Mesothelial cell of epicardium (in vitro differentiated cells): ENCODE data around the gene MYO5B. TPM values are rescaled to one million over a fixed set of nuclear protein-coding genes. Genes with fewer than 3 reads are reported as not detected.

Source experiments
- DNase-seq, 2 experiments: peaks; one replicate each; pipeline ENCODE4 v3.0.0; 2021; ENCODE audit warnings: low spot score in 2 of 2; ENCODE audit not compliant: unreplicated experiment in 2 of 2
- H3K27ac Mint-ChIP-seq: 2 replicates; pipeline ENCODE4 v1.8.0; 2021; ENCODE audit warnings: mixed read lengths
- H3K27me3 Mint-ChIP-seq: 2 replicates; pipeline ENCODE4 v1.8.0; 2021; ENCODE audit warnings: low read depth, mixed read lengths
- H3K36me3 Mint-ChIP-seq: 2 replicates; pipeline ENCODE4 v1.8.0; 2021; ENCODE audit warnings: mixed read lengths
- H3K4me1 Mint-ChIP-seq: 2 replicates; pipeline ENCODE4 v1.8.0; 2021; ENCODE audit warnings: mixed read lengths
- H3K4me3 Mint-ChIP-seq: 2 replicates; pipeline ENCODE4 v1.8.0; 2021; ENCODE audit warnings: mild to moderate bottlenecking, moderate library complexity, mixed read lengths
- H3K9me3 Mint-ChIP-seq: 2 replicates; pipeline ENCODE4 v1.8.0; 2021; ENCODE audit warnings: mixed read lengths
- total RNA-seq: library from RNA; stranded (reverse); gene quantifications from 3 replicates; pipeline ENCODE4 v1.2.1, GENCODE V29; 2021
- TF ChIP-seq, protein P1 (sequence below): fragments of 200-600 bp; sonication (generic); IDR thresholded peaks from one replicate; pipeline ENCODE4 v1.5.0; 2021; ENCODE audit warnings: antibody characterized with exemption; ENCODE audit not compliant: unreplicated experiment

The MYO5B gene
- total RNA-seq, 1 donor from 2014 or later: 15.1 TPM

DNA sequence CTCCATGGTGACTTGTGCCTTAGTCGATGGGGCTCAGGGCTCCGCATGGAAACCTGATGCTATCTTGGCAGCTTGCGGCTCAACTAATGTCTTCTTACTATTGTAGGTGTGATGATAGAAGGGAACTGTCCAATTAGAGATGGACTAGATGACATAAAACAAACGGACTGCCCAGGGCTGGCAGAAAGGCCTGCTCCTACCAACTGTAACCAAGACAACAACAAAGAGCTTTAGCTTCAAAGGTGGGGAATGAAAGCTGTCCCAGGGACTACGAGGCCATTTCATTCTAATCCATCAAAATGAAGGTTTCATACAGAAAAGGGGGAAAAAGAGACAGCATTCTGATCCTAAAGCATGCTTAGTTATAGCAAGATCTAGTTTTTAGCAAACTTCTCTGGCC, 194.7 kb downstream of the MYO5B start:
- no peak overlapping the region for H3K27ac Mint-ChIP-seq
- H3K36me3 Mint-ChIP-seq: peaks cover 6% of the 10 kb centered on the region
- TF ChIP-seq, protein P1, sequence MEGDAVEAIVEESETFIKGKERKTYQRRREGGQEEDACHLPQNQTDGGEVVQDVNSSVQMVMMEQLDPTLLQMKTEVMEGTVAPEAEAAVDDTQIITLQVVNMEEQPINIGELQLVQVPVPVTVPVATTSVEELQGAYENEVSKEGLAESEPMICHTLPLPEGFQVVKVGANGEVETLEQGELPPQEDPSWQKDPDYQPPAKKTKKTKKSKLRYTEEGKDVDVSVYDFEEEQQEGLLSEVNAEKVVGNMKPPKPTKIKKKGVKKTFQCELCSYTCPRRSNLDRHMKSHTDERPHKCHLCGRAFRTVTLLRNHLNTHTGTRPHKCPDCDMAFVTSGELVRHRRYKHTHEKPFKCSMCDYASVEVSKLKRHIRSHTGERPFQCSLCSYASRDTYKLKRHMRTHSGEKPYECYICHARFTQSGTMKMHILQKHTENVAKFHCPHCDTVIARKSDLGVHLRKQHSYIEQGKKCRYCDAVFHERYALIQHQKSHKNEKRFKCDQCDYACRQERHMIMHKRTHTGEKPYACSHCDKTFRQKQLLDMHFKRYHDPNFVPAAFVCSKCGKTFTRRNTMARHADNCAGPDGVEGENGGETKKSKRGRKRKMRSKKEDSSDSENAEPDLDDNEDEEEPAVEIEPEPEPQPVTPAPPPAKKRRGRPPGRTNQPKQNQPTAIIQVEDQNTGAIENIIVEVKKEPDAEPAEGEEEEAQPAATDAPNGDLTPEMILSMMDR: no peak
- no peak overlapping the region for H3K4me3 Mint-ChIP-seq
- peaks cover 4% of the 10 kb centered on the region for H3K9me3 Mint-ChIP-seq
- H3K4me1 Mint-ChIP-seq: peaks cover 6% of the 10 kb centered on the region
- no peak for DNase-seq
- peaks cover 4% of the 10 kb centered on the region for H3K27me3 Mint-ChIP-seq

DNA sequence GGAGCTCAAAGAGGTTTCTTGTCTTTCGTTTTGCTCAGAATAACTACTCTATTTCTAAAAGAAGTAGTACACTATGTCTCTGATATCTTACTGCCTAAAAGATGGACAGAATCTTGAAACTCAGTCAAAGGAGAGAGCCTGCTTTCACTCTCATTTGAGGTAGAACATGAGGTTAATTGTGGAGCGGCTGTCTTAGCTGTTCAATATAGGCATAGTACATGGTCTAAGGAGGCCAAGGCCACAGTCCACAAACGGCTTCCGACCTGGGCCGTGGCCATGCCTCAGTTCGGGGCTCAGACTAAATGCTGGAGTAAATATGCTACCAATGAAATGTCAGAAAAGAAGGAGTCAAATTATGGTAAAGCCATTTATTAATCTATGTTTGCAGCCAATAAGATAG, 195.8 kb downstream of the MYO5B start:
- TF ChIP-seq, protein P1: no peak
- Mint-ChIP-seq H3K9me3 (peaks cover 4% of the 10 kb centered on the region), H3K27me3 (peaks cover 2% of the 10 kb centered on the region), H3K36me3 (peaks cover 6% of the 10 kb centered on the region), H3K27ac (no peak overlapping the region), H3K4me3 (no peak overlapping the region), H3K4me1 (peaks cover 6% of the 10 kb centered on the region)
- no peak for DNase-seq

DNA sequence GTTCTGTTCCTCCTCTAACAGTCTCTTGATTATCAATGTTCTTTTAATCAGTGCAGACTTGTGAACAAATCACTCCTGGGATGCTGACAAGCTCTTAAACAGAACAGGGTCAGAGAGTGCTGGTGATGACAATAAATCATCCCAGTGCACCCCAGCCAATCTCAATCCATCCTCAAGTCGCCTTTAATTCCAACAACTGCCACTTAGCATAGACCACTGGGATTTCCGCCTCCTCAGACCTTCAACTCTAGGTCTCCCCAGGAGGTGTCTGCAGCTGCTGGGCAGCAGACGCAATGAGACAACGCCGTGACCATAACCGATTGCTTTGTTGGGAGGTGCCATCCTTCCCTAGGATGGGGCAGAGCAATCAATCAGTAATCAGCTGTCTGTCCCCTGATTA, 197.4 kb downstream of the MYO5B start:
- Mint-ChIP-seq H3K4me1 (peaks cover 6% of the 10 kb centered on the region), H3K27me3 (no peaks in the 10 kb centered on the region), H3K4me3 (no peak overlapping the region), H3K9me3 (peaks cover 4% of the 10 kb centered on the region), H3K36me3 (peaks cover 6% of the 10 kb centered on the region), H3K27ac (no peak overlapping the region)
- TF ChIP-seq, protein P1: no peak
- DNase-seq: no peak

DNA sequence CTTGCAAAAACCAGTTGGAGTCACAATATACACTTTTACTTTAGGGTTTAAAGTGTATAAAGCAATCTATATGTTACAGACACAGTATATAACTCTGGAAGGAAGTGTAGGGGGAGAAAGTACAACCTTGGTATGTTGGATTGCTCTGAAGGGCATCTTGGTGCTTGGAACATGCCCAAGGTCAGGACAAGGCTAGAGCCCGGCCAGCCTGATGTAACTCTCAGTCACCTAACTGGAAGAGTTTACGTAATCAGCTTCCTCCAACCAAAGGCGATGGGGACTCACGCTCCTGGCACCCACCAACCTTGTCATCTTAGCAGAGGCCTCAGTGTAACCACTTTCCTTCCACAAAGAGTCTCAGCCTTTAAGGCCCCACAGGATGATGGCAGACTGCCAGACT, 200.5 kb downstream of the MYO5B start:
- H3K4me1 Mint-ChIP-seq: no peaks in the 10 kb centered on the region
- DNase-seq: no peak
- no peak overlapping the region for H3K4me3 Mint-ChIP-seq
- H3K27me3 Mint-ChIP-seq: no peaks in the 10 kb centered on the region
- TF ChIP-seq, protein P1: no peak
- H3K36me3 Mint-ChIP-seq: peaks cover 3% of the 10 kb centered on the region
- H3K9me3 Mint-ChIP-seq: peaks cover 4% of the 10 kb centered on the region
- H3K27ac Mint-ChIP-seq: no peak overlapping the region

DNA sequence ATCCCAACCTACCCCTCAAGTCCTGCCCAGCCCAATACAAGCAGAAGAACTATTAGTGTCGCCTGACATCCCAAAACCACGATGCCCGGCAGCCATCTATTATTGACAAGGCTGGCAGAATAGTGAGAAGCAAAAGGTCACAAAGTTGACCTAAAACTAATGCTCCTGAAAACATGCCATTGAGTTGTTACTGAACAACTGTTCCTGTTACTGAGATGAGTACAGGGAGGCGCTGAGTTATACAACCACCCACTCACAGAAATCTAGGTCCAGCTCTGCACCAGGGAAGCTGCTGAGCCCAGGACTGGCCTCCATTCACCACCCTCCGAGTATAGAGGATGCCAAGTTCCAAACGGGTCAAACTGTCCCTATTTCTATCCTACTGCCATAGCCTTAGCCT, 201.6 kb downstream of the MYO5B start:
- Mint-ChIP-seq H3K27me3 (no peaks in the 10 kb centered on the region), H3K9me3 (peaks cover 4% of the 10 kb centered on the region), H3K27ac (no peak overlapping the region), H3K4me3 (no peak overlapping the region), H3K36me3 (peaks cover 3% of the 10 kb centered on the region), H3K4me1 (no peaks in the 10 kb centered on the region)
- no peak for DNase-seq
- TF ChIP-seq, protein P1: no peak

DNA sequence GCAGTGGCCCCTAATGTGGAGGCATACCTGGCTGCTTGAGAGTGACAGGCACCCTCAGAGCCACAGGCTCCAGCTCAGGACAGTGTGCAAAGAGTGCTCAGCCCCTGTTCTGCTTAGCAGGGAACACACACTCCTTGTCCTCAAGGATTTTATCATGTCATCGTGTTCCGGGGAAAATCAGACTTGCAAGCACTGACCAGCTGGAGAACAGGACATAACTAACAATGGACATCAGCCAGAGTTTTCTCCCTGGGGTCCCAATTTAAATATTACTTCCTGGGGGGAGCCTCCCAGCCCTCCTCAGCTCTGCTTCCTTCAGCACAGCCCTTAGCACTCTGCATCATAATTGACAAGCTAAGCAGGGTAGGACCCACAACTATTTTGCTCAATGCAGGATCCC, 206.2 kb downstream of the MYO5B start:
- TF ChIP-seq, protein P1: no peak
- no peaks in the 10 kb centered on the region for H3K4me1 Mint-ChIP-seq
- no peaks in the 10 kb centered on the region for H3K9me3 Mint-ChIP-seq
- H3K4me3 Mint-ChIP-seq: no peak overlapping the region
- H3K27ac Mint-ChIP-seq: no peak overlapping the region
- DNase-seq: no peak
- no peaks in the 10 kb centered on the region for H3K27me3 Mint-ChIP-seq
- no peaks in the 10 kb centered on the region for H3K36me3 Mint-ChIP-seq
